K562 (cell line): ENCODE data around the gene IMP4. TPM values are rescaled to one million over a fixed set of nuclear protein-coding genes. Genes with fewer than 3 reads are reported as not detected.

Source experiments
- CTCFL ChIP-seq: IDR thresholded peaks from 2 replicates; pipeline ENCODE4 v1.6.1; 2011; ENCODE audit warnings: borderline replicate concordance, low read depth, mild to moderate bottlenecking, moderate library complexity, low read length; ENCODE audit not compliant: insufficient read depth, poor library complexity, severe bottlenecking
- CXXC5 ChIP-seq: fragments of 250-450 bp; sonication (Bioruptor Pico); IDR thresholded peaks from 2 replicates; pipeline ENCODE4 v1.8.0; 2022; ENCODE audit warnings: inconsistent platforms, mild to moderate bottlenecking, moderate library complexity
- DLX4 ChIP-seq: fragments of 250-450 bp; sonication (Bioruptor Pico); IDR thresholded peaks from 2 replicates; pipeline ENCODE4 v1.6.1; 2021; ENCODE audit warnings: mild to moderate bottlenecking
- FIP1L1 ChIP-seq: fragments of 200-400 bp; formaldehyde crosslinking; IDR thresholded peaks from 2 replicates; pipeline ENCODE4 v1.6.1; 2018; ENCODE audit warnings: mild to moderate bottlenecking, low read depth, low read length; ENCODE audit not compliant: poor library complexity, severe bottlenecking
- FOXA3 ChIP-seq, 2 experiments: fragments of 450-650 bp in 1 of 2; sonication (generic) in 1 of 2; formaldehyde crosslinking; IDR thresholded peaks in 1 of 2; conservative IDR thresholded peaks in 1 of 2; 2 replicates each; pipeline versions ENCODE4 v1.4.0 to v1.8.0; 2020 to 2022; ENCODE audit warnings: mild to moderate bottlenecking in 2 of 2, missing genetic modification reagents in 1 of 2
- FOXJ3 ChIP-seq: sonication (generic); formaldehyde crosslinking; IDR thresholded peaks from 2 replicates; pipeline ENCODE4 v1.4.0; 2020; ENCODE audit warnings: mild to moderate bottlenecking, missing genetic modification reagents
- GATA2 ChIP-seq: sonication (generic); formaldehyde crosslinking; IDR thresholded peaks from 2 replicates; pipeline ENCODE4 v1.4.0; 2020; ENCODE audit warnings: mild to moderate bottlenecking, missing genetic modification reagents
- GATAD2B ChIP-seq: fragments of 450-650 bp; IDR thresholded peaks from 2 replicates; pipeline ENCODE4 v1.6.1; 2017; ENCODE audit warnings: mild to moderate bottlenecking, borderline replicate concordance
- HDGF ChIP-seq: fragments of 450-650 bp; IDR thresholded peaks from 2 replicates; pipeline ENCODE4 v1.6.1; 2016
- KAT2B ChIP-seq: IDR thresholded peaks from one replicate; pipeline ENCODE4 v1.6.1; 2012; ENCODE audit warnings: low read depth, mild to moderate bottlenecking, control low read depth, inconsistent platforms, low read length, moderate library complexity
- L3MBTL2 ChIP-seq: fragments of 450-650 bp; IDR thresholded peaks from 2 replicates; pipeline ENCODE4 v1.6.1; 2016; ENCODE audit warnings: mild to moderate bottlenecking, moderate library complexity
- LARP7 ChIP-seq: fragments of 450-650 bp; IDR thresholded peaks from 2 replicates; pipeline ENCODE4 v1.6.1; 2016
- PATZ1 ChIP-seq: fragments of 250-450 bp; sonication (Bioruptor Pico); IDR thresholded peaks from 2 replicates; pipeline ENCODE4 v1.5.0; 2020; ENCODE audit warnings: mild to moderate bottlenecking, borderline replicate concordance
- SETDB1 ChIP-seq: IDR thresholded peaks from one replicate; pipeline ENCODE4 v1.6.1; 2012; ENCODE audit warnings: low read length, control low read depth, inconsistent platforms
- TCF7L2 ChIP-seq: fragments of 150-350 bp; IDR thresholded peaks from 2 replicates; pipeline ENCODE4 v1.6.1; 2016; ENCODE audit warnings: low read depth, mild to moderate bottlenecking, low read length, moderate library complexity
- TRIM28 ChIP-seq: fragments of 450-650 bp; IDR thresholded peaks from 2 replicates; pipeline ENCODE4 v1.6.1; 2017
- ZBTB26 ChIP-seq: fragments of 450-650 bp; formaldehyde crosslinking; IDR thresholded peaks from 2 replicates; pipeline ENCODE4 v1.4.0; 2022; ENCODE audit warnings: missing genetic modification characterization
- ZNF146 ChIP-seq: IDR thresholded peaks from one replicate; pipeline ENCODE4 v1.6.1; 2018; ENCODE audit warnings: missing compliant biosample characterization; ENCODE audit not compliant: unreplicated experiment
- ZNF184 ChIP-seq: sonication (generic); formaldehyde crosslinking; IDR thresholded peaks from 2 replicates; pipeline ENCODE4 v1.5.0; 2020; ENCODE audit warnings: missing genetic modification reagents
- ZNF436 ChIP-seq: fragments of 250-450, 450-650 bp; sonication (Bioruptor Pico); formaldehyde crosslinking; IDR thresholded peaks from 2 replicates; pipeline ENCODE4 v1.7.0; 2020; ENCODE audit warnings: mild to moderate bottlenecking
- ZNF584 ChIP-seq: fragments of 200-800 bp; sonication (Bioruptor generic); IDR thresholded peaks from 2 replicates; pipeline ENCODE4 v1.6.1; 2016; ENCODE audit warnings: low read depth, mild to moderate bottlenecking, missing genetic modification characterization, missing compliant biosample characterization
- ZNF764 ChIP-seq: fragments of 250-450 bp; sonication (Bioruptor Pico); IDR thresholded peaks from 2 replicates; pipeline ENCODE4 v1.4.0; 2020; ENCODE audit warnings: low read depth, mild to moderate bottlenecking, moderate library complexity
- polyA plus RNA-seq, 8 experiments: library from polyadenylated mRNA; depleted of rRNA in 4 of 8; stranded (reverse) in 5 of 8; unstranded in 3 of 8; fragments of >200 nt; fragmentation: Nextera tagmentation in 2 of 8; fragmentation: Illumina TruSeq in 1 of 8; extraction: Ambion mirVana in 2 of 8; extraction: Trizol in 1 of 8; gene quantifications; 2 replicates each; pipeline versions ENCODE4 v1.2.1 to v1.2.3, GENCODE V29; 2011 to 2014; ENCODE audit warnings: inconsistent platforms in 1 of 8, missing spikeins in 1 of 8
- total RNA-seq, 7 experiments: library from RNA; depleted of rRNA in 6 of 7; stranded (reverse); fragments of >200 nt in 6 of 7; fragmentation: Illumina TruSeq in 2 of 7; extraction: Trizol in 2 of 7; gene quantifications; 2 replicates each; pipeline versions ENCODE4 v1.2.1 to v1.2.3, GENCODE V29; 2011 to 2021; ENCODE audit warnings: low replicate concordance in 1 of 7

IMP4 gene
- total and polyA plus RNA-seq, 9 of the 15 experiments (the other 6 are each of a cell fraction or from before 2014, with no cell fraction given): 35.4 to 209 (median 100.0) TPM

GRCh38 chr2:130355578-130356431 lies 13.1 kb downstream of the IMP4 start, which contains the start of gene PTPN18 (continued):
- peak; percentile 90 for TF ChIP-seq CXXC5 (CRISPR knock-in tag)
- peak; percentile 85 for TF ChIP-seq L3MBTL2
- no peak for TF ChIP-seq FOXA3 (CRISPR knock-in tag; conservative IDR thresholded peaks at IDR 0.05 in 1 of 2, IDR thresholded peaks at IDR 0.05 in 1 of 2)
- TF ChIP-seq HDGF: no peak
- TF ChIP-seq FIP1L1: peak; percentile 46
- TF ChIP-seq ZBTB26 (CRISPR knock-in tag): no peak
- no peak for TF ChIP-seq ZNF146 (CRISPR knock-in tag)
- no peak for TF ChIP-seq FOXJ3 (CRISPR knock-in tag)
- no peak for TF ChIP-seq ZNF584 (CRISPR knock-in tag)
- no peak for TF ChIP-seq ZNF764 (CRISPR knock-in tag)
- no peak for TF ChIP-seq LARP7
- no peak for TF ChIP-seq DLX4 (CRISPR knock-in tag)
- no peak for TF ChIP-seq TRIM28
- TF ChIP-seq ZNF184 (CRISPR knock-in tag): no peak
- TF ChIP-seq KAT2B: no peak
- TF ChIP-seq GATA2 (CRISPR knock-in tag): no peak
- TF ChIP-seq PATZ1: no peak
- TF ChIP-seq GATAD2B: peak; percentile 87
- TF ChIP-seq SETDB1: no peak
- no peak for TF ChIP-seq TCF7L2
- no peak for TF ChIP-seq ZNF436 (CRISPR knock-in tag)
- TF ChIP-seq CTCFL: peak; percentile 59
